Astrocyte of the spinal cord (primary cell): ENCODE measurements around the gene CCDC14.

Experiments used
- DNase-seq: peaks from one replicate; pipeline ENCODE4 v3.0.0; 2011; ENCODE audit warnings: low read depth, low spot score
- H3K4me3 ChIP-seq: 2 replicates; pipeline ENCODE4 v1.5.1; 2011; ENCODE audit warnings: low read depth, mild to moderate bottlenecking, low read length, moderate library complexity
- in situ Hi-C: cut with HindIII; loops from 2 replicates; pipeline ENCODE4 v1.10.0; 2017; ENCODE audit warnings: low sequenced_read_pairs
- TF ChIP-seq, protein P1 (sequence below): IDR thresholded peaks from 2 replicates; pipeline ENCODE4 v1.5.1; 2012; ENCODE audit warnings: low read depth, mild to moderate bottlenecking, low read length, inconsistent platforms

The CCDC14 gene

DNA sequence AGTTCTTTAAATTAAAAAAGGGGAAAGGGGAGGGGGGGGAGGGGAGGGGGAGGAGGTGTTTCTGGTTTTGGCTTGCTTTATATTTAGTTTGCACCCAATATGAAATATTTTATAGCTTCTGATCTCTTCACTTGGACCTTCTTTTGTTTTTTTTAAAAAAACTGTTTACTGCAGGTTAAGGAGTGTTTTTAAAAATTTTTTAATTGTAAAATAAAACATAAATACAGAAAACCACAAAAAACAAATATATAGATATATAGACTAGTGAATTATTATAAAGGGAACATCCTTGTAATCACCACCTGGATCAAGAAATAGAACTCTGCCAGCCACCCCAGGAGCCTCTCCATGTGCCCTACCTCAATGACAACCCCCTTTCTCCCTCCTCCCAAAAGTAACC lies 76.0 kb downstream of the CCDC14 start:
- in situ Hi-C loops = no loop called here
- TF ChIP-seq, protein P1, sequence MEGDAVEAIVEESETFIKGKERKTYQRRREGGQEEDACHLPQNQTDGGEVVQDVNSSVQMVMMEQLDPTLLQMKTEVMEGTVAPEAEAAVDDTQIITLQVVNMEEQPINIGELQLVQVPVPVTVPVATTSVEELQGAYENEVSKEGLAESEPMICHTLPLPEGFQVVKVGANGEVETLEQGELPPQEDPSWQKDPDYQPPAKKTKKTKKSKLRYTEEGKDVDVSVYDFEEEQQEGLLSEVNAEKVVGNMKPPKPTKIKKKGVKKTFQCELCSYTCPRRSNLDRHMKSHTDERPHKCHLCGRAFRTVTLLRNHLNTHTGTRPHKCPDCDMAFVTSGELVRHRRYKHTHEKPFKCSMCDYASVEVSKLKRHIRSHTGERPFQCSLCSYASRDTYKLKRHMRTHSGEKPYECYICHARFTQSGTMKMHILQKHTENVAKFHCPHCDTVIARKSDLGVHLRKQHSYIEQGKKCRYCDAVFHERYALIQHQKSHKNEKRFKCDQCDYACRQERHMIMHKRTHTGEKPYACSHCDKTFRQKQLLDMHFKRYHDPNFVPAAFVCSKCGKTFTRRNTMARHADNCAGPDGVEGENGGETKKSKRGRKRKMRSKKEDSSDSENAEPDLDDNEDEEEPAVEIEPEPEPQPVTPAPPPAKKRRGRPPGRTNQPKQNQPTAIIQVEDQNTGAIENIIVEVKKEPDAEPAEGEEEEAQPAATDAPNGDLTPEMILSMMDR = no peak
- peak overlapping the region; percentile 44 for H3K4me3 ChIP-seq

GRCh38 chr3:123884203-123884831 lies 76.7 kb downstream of the CCDC14 start, which contains the start of gene MYLK:
MYLK (minus strand) TSS chr3:123884332; CDS start chr3:123793841, 90,491 bp downstream.
- peak; percentile 92 for DNase-seq
- peak within 1 kb of the TSS; percentile 71 for H3K4me3 ChIP-seq
- in situ Hi-C loops = no loop called here
- TF ChIP-seq, protein P1 = no peak

More for the DNA sequence above, 76.0 kb downstream of the CCDC14 start:
- no peak for DNase-seq

- in situ Hi-C loops = no loop called here
- peak; percentile 25 for DNase-seq
- TF ChIP-seq, protein P1 = no peak
- peak overlapping the region; percentile 71 for H3K4me3 ChIP-seq
These were observed 77.3 kb downstream of the CCDC14 start for GRCh38 chr3:123883701-123884202.

DNA sequence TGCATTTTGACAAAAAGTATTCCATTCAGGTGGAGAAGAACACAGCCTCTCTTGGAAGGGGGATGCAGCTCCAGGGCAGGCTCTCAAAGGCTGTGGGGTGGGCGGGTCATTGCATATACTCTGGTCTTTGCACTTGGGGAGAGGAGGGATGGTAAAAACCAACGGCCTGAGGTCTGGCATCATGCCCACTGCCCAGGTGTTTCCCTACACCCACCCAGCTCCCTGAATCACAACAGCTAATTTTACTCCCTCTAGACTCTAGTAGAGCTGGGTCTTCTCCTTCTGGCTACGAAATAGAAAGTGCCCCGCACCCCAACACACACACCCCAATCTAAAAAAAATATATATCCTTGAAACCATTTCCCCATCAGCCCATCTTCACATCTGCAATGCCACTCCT lies 77.9 kb downstream of the CCDC14 start:
- DNase-seq = no peak
- TF ChIP-seq, protein P1 = no peak
- H3K4me3 ChIP-seq = peak overlapping the region; percentile 71
- in situ Hi-C loops = no loop called here

- no peak overlapping the region for H3K4me3 ChIP-seq
- in situ Hi-C loops = no loop called here
- TF ChIP-seq, protein P1 = no peak
- DNase-seq = no peak
These were observed 79.3 kb downstream of the CCDC14 start for GRCh38 chr3:123881771-123882170.

GRCh38 chr3:123880998-123881561 lies 79.9 kb downstream of the CCDC14 start:
- peak; percentile 54 for DNase-seq
- TF ChIP-seq, protein P1 = peak; percentile 75
- no peak overlapping the region for H3K4me3 ChIP-seq
- in situ Hi-C loops = no loop called here
